Ectodermal cell (in vitro differentiated cells): ENCODE measurements around the gene SIX2.
"Not testable (repeated sequence)": the region's sequence is repeated elsewhere in the genome, so short reads cannot be mapped to it uniquely, and the experiment has no call there.

ENCODE experiments used
- H3K27ac ChIP-seq: 2 replicates; pipeline ENCODE4 v1.7.0; 2013; ENCODE audit warnings: mild to moderate bottlenecking, low read depth, low read length; ENCODE audit not compliant: insufficient read depth, poor library complexity, severe bottlenecking
- H3K27me3 ChIP-seq: 2 replicates; pipeline ENCODE4 v1.7.0; 2013; ENCODE audit warnings: mild to moderate bottlenecking, low read length; ENCODE audit not compliant: insufficient read depth, control insufficient read depth, poor library complexity, severe bottlenecking
- H3K36me3 ChIP-seq: one replicate; pipeline ENCODE4 v1.7.0; 2013; ENCODE audit warnings: low read length; ENCODE audit not compliant: control insufficient read depth, insufficient read depth
- H3K4me1 ChIP-seq: one replicate; pipeline ENCODE4 v1.7.0; 2013; ENCODE audit warnings: low read length; ENCODE audit not compliant: control insufficient read depth, insufficient read depth
- H3K4me3 ChIP-seq: 2 replicates; pipeline ENCODE4 v1.7.0; 2013; ENCODE audit warnings: low read depth, low read length, control low read depth; ENCODE audit not compliant: insufficient read depth
- H3K9me3 ChIP-seq: 2 replicates; pipeline ENCODE4 v1.7.0; 2013; ENCODE audit warnings: mild to moderate bottlenecking, low read length, moderate library complexity; ENCODE audit not compliant: control insufficient read depth
- WGBS, 2 experiments: methylation state at CpG; one replicate each; pipeline ENCODE4 v1.1.7; 2013; ENCODE audit warnings: missing lambda C conversion rate in 2 of 2; 5-methylcytosine and 5-hydroxymethylcytosine counted together

SIX2 gene

DNA sequence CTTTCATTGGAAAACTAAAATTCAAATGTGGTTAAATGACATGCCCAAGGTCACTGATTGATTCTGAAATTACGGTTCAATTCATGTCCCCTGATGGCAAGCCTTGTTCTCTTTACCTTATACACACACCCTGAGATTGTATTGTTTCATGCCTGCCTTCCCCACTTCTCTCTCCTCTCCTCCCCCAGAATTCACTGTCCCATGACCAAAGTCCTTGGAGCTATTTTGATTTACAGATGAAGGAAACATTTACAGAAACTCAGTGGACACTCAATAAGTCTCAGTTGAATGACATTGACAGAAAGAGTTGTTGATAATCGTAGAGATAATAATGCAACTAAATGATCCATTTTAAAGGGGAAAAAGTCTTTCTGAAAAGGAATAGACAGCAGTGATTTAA is 33.1 kb upstream of the SIX2 start:
- no peaks in the 10 kb centered on the region for H3K27me3 ChIP-seq
- H3K4me1 ChIP-seq, result no peaks in the 10 kb centered on the region
- no peak overlapping the region for H3K4me3 ChIP-seq
- no peak overlapping the region for H3K27ac ChIP-seq
- no peaks in the 10 kb centered on the region for H3K9me3 ChIP-seq
- no peaks in the 10 kb centered on the region for H3K36me3 ChIP-seq
- 95% methylated on average over 2 of the region's 2 CpGs for WGBS, 2 experiments

DNA sequence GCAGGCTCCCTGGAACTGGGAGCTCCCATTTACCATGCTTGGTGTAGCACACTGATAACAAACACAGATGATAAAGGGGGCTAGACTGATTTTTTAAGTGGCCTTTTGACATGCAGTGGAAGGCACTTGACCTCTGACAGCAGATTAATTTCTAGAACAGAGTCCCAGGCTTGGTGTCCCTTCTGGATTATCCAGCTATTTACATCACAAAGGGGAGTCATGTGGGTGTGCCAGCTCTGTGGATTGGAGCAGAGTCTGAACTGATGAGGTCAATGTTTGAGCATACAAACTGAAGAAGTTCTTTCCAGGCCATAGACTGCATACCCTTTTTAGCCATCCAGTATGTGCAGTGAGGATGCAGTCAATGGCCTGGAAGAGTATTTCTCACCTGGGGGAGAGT is 31.5 kb upstream of the SIX2 start:
- Histone ChIP-seq H3K4me3 (no peak overlapping the region), H3K9me3 (no peaks in the 10 kb centered on the region), H3K27me3 (no peaks in the 10 kb centered on the region), H3K36me3 (no peaks in the 10 kb centered on the region), H3K4me1 (no peaks in the 10 kb centered on the region), H3K27ac (no peak overlapping the region)

DNA sequence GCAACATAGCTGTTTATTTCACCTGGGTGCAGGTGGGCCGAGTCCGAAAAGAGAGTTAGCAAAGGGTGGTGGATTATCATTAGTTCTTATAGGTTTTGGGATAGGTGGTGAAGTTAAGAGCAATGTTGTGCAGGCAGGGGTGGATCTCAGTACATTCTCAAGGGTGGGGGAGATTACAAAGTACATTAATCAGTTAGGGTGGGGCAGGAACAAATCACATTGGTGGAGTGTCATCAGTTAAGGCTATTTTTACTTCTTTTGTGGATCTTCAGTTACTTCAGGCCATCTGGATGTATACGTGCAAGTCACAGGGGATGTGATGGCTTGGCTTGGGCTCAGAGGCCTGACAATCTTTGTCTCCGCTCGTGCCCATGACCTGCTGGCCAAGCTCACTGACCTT is 30.6 kb upstream of the SIX2 start:
- not testable (repeated sequence) for H3K36me3 ChIP-seq, H3K4me3 ChIP-seq, H3K4me1 ChIP-seq, H3K27me3 ChIP-seq, H3K9me3 ChIP-seq, H3K27ac ChIP-seq
- WGBS, 2 experiments, result 76 to 79% methylated on average over 5 of the region's 5 CpGs

DNA sequence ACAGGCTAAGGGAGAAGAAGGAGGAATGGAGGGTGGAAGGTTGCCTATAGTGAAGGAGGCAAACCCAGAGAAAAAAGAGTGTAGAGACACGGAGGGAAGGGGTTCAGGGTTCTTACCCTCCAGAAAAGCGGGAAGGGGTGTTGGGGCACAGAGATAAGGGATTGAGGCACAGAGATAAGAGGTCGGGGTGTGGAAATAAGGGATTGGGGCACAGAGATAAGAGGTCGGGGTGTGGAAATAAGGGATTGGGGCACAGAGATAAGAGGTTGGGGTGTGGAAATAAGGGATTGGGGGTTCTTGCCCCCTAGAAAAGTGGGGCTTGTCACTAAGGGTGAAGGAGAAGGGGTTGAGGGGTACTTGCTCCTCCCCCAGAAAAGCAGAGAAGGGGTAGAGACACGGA is 29.6 kb upstream of the SIX2 start:
- not testable (repeated sequence) for H3K36me3 ChIP-seq, H3K27me3 ChIP-seq, H3K9me3 ChIP-seq, H3K4me1 ChIP-seq, H3K27ac ChIP-seq, H3K4me3 ChIP-seq
- WGBS, 2 experiments, result 91 to 93% methylated on average over 5 of the region's 5 CpGs

DNA sequence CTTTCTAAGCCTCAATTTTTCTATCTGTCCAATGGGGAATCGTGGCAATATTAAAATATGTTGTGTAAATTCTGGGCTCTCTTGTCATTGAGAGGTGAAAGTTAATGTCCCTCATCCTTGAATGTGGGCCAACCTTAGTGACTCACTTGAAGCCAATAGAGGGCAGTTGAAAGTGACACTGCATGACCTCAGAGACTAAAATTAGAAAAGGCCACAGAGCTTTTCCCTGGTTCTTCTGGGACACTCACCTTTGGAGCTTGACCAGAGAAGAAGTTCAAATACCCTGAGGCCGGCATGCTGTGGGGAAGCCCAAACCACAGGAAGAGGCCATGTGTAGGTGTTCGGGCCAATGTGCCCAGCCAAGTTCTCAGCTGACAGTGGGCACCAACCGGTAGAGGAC is 24.1 kb upstream of the SIX2 start:
- H3K9me3 ChIP-seq, result no peaks in the 10 kb centered on the region
- WGBS, 2 experiments, result 91 to 93% methylated on average over 4 of the region's 4 CpGs

DNA sequence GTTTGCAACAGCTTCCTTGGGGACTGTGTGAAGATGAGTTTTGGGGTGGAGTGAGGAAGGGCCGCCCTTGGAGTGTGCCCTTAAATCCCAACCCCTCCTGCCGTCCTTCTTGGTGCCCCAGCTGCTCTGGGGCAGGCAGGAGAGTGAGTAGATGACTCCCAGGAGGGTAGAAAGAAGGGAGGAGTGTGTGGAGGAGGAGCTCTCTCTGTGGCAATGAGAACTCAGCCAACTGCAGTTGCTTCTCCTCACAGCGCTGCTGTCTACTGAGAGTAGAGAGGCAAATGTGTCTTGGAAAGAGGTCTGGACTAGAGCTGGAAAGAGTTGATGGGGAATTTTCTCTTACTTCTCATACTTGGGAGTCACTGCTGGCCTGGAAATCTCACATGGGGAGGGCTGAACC is 21.8 kb upstream of the SIX2 start:
- Histone ChIP-seq H3K27me3 (no peaks in the 10 kb centered on the region), H3K36me3 (no peaks in the 10 kb centered on the region), H3K9me3 (no peaks in the 10 kb centered on the region), H3K4me1 (no peaks in the 10 kb centered on the region), H3K27ac (no peak overlapping the region), H3K4me3 (no peak overlapping the region)
- 89 to 92% methylated on average over 3 of the region's 3 CpGs for WGBS, 2 experiments

More for the DNA sequence above, 24.1 kb upstream of the SIX2 start:
- no peak overlapping the region for H3K27ac ChIP-seq
- H3K4me3 ChIP-seq, result no peak overlapping the region
- H3K36me3 ChIP-seq, result no peaks in the 10 kb centered on the region
- no peaks in the 10 kb centered on the region for H3K27me3 ChIP-seq
- no peaks in the 10 kb centered on the region for H3K4me1 ChIP-seq

DNA sequence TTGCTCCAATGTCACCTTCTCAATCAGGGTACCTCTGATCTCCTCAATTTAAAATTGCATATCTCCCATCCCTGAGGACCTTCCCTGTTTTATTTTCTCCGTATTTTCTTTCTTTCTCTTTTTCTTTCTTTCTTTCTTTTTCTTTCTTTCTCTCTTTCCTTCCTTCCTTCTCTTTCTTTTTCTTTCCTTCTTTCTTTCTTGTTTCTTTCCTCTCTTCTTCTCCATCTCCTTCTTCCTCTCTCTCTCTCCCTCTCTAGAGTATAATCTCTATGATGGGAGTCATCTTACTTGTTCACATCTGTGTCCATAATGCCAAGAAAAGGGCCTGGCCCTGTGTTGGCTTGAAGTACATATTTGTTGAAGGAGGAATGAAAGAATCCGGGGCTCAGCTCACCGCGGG is 21.3 kb upstream of the SIX2 start:
- WGBS, 2 experiments, result 89 to 95% methylated on average over 4 of the region's 4 CpGs
- no peak overlapping the region for H3K4me3 ChIP-seq
- no peaks in the 10 kb centered on the region for H3K4me1 ChIP-seq
- H3K27me3 ChIP-seq, result no peaks in the 10 kb centered on the region
- no peaks in the 10 kb centered on the region for H3K9me3 ChIP-seq
- H3K27ac ChIP-seq, result no peak overlapping the region
- no peaks in the 10 kb centered on the region for H3K36me3 ChIP-seq

DNA sequence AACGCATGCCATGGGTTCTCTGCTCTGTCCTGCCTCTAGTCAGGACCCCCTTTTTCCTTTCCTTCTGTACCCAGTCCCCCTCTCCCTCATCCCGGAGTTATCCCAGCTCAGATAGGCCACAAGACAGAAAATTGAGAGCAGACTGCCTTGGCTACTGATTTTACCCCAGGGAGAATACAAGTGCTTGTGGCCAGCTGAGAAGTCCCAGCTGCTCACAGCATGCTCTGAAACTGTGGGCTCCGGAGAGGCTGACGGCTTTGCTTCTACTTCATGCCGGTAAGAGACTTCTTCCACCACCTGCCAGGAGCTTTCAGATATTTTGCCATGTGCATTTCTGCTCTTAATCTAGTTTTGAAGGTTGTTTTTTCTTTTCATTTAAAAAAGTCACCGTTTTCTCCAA is 20.0 kb upstream of the SIX2 start:
- H3K4me1 ChIP-seq, result no peaks in the 10 kb centered on the region
- no peak overlapping the region for H3K4me3 ChIP-seq
- no peaks in the 10 kb centered on the region for H3K36me3 ChIP-seq
- WGBS, 2 experiments, result 66 to 68% methylated on average over 6 of the region's 6 CpGs
- H3K9me3 ChIP-seq, result no peaks in the 10 kb centered on the region
- no peak overlapping the region for H3K27ac ChIP-seq
- no peaks in the 10 kb centered on the region for H3K27me3 ChIP-seq

DNA sequence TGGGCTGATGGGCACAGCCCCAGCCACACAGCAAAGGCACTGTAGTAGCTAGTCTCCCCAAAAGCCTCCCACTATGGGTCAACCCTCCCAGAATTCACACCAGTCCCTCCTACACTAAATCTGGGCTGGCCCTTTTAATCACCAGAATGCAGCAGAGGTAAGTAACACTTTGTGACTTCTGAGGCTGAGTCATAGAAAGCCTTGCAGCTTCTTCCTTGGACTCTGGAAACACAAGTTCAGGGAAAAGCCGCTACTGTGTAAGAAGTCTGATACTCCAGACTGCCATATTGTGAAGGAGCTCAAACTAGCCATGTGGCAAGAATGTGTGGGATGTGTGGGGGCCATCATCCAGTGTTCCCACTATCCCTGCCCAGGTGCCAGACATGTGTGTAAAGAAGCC is 19.0 kb upstream of the SIX2 start:
- Histone ChIP-seq H3K9me3 (no peaks in the 10 kb centered on the region), H3K27me3 (no peaks in the 10 kb centered on the region), H3K4me1 (no peaks in the 10 kb centered on the region), H3K36me3 (no peaks in the 10 kb centered on the region), H3K27ac (no peak overlapping the region), H3K4me3 (no peak overlapping the region)
- 96 to 98% methylated on average over 1 of the region's 1 CpG for WGBS, 2 experiments

DNA sequence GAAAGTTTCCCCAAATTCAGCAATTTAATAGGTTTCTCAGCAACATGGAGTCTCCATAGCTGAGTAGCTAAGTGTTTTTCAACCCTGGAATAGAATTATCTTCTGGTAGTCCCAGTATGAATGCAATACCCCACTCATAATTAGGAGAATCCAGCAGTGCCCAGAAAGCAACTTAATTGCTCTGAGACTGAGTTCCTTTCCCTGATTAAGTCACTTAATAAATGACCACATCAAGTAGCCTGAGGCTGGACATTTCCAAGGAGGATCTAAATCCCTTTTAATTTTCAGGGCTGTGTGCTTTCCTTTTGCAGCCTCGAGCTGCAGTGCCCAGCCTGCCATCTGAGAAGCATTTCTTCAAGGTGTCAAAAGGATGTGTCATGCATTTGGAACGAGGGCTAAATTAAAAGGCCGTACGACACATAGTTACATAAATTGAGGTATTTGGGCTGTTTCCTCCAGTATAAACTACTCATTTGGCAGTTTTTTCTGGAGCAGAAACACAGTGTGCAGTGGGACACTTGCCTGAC is 17.7 kb upstream of the SIX2 start:
- 94 to 95% methylated on average over 4 of the region's 4 CpGs for WGBS, 2 experiments
- Histone ChIP-seq H3K4me1 (no peaks in the 10 kb centered on the region), H3K36me3 (no peaks in the 10 kb centered on the region), H3K27me3 (no peaks in the 10 kb centered on the region), H3K9me3 (no peaks in the 10 kb centered on the region), H3K4me3 (no peak overlapping the region), H3K27ac (no peak overlapping the region)

DNA sequence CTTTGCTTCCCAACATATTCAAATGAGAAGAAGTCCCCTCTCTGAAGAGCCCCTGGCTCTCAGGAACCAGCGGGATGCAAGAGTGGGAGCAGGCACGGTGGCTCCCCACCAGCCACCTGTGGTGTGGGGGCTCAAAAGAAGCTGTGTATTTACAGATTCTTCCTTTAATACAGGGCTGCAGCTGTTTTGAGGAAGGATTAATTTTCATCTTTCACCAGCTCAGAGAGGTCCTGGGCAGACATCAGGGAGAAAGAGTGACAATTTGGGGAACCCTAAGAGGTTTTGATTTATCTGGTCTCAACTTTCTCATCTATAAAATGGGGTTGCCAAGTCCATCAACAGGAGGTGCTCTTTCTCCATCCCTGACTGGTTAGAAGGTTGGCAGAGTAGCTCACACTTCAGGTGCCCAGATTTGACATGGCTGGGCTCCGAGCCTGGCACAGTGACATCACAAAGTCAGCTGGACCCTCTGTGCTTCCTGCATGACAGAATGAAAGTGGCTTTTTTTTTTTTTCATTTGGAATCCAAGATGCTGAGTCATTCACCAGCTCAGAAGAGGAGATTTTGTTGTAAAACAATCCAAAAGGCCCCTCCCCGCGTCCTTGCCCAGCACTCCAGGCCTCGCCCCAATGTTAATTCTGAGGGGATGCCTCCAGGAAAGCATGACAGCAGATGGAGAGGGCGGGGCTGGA is 15.5 kb upstream of the SIX2 start:
- H3K27ac ChIP-seq, result no peak overlapping the region
- no peaks in the 10 kb centered on the region for H3K27me3 ChIP-seq
- no peaks in the 10 kb centered on the region for H3K9me3 ChIP-seq
- H3K4me1 ChIP-seq, result no peaks in the 10 kb centered on the region
- no peak overlapping the region for H3K4me3 ChIP-seq
- 79 to 87% methylated on average over 7 of the region's 7 CpGs for WGBS, 2 experiments
- no peaks in the 10 kb centered on the region for H3K36me3 ChIP-seq
